ENCODE results near the gene TEX22.

DNA sequence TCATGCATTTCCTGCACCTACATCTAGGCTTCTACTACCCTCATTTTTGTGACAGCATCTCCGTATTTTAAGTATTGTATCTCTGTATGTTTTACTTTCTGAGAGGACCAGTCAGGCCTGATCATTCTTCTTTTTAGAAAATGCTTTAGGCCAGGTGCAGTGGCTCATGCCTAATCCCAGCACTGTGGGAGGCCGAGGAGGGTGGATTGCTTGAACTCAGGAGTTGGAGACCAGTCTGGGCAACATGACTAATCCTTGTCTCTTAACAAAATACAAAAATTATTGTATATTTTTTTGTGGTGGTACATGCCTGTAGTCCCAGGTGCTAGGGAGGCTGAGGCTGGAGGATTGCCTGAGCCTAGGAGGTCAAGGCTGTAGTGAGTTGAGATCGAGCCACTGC is 46.9 kb upstream of the TEX22 start:
- TF ChIP-seq, protein P1, sequence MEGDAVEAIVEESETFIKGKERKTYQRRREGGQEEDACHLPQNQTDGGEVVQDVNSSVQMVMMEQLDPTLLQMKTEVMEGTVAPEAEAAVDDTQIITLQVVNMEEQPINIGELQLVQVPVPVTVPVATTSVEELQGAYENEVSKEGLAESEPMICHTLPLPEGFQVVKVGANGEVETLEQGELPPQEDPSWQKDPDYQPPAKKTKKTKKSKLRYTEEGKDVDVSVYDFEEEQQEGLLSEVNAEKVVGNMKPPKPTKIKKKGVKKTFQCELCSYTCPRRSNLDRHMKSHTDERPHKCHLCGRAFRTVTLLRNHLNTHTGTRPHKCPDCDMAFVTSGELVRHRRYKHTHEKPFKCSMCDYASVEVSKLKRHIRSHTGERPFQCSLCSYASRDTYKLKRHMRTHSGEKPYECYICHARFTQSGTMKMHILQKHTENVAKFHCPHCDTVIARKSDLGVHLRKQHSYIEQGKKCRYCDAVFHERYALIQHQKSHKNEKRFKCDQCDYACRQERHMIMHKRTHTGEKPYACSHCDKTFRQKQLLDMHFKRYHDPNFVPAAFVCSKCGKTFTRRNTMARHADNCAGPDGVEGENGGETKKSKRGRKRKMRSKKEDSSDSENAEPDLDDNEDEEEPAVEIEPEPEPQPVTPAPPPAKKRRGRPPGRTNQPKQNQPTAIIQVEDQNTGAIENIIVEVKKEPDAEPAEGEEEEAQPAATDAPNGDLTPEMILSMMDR (conservative IDR thresholded peaks at IDR 0.05 in 1 of 2, IDR thresholded peaks at IDR 0.05 in 1 of 2; ENCODE audit: extremely low read depth in 1 of 2, insufficient read depth in 1 of 2, low read depth in 1 of 2, low read length in 2 of 2), result no peak
- TF ChIP-seq EZH2 (IDR thresholded peaks at IDR 0.05; ENCODE audit: borderline replicate concordance, low read length), result no peak

All from mammary epithelial cell (primary cell).